Measurements from ENCODE around the gene LGI1.

The LGI1 gene

DNA sequence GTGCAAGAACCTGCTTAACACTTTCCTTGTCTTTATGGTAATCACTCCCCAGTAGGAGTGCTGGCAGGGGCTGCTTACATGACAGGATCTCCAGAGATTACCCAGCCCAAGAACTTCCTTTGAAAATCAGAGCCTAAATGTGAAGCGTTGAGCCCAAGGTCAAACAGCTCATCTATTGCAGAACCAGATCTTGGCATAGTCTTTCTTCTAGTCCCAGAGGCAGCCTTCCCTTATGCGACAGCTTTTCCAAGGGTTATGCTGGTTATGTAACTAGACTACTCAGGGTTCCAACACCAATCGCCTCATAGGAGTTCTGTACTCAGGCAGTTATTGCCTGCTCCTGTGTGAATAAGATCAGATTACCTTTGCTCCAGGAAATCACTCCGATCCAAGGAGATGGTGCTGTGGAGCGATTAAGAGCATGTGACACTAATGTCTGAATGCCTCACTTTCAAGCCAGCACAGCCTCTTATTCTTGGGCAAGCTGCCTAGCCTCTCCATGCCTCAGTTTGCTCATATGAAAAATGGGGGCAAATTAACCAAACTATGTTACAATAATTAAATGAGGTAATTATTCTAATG, 8.4 kb upstream of the LGI1 start:
- H3K9me3 Mint-ChIP-seq = no peaks in the 10 kb centered on the region
- DNase-seq (ENCODE audit: low spot score in 2 of 2) (no peak), ATAC-seq (no peak)
- H3K27ac Mint-ChIP-seq = no peak overlapping the region
- H3K4me1 Mint-ChIP-seq = no peaks in the 10 kb centered on the region
- no peaks in the 10 kb centered on the region for H3K36me3 Mint-ChIP-seq
- H3K4me3 Mint-ChIP-seq = no peak overlapping the region

DNA sequence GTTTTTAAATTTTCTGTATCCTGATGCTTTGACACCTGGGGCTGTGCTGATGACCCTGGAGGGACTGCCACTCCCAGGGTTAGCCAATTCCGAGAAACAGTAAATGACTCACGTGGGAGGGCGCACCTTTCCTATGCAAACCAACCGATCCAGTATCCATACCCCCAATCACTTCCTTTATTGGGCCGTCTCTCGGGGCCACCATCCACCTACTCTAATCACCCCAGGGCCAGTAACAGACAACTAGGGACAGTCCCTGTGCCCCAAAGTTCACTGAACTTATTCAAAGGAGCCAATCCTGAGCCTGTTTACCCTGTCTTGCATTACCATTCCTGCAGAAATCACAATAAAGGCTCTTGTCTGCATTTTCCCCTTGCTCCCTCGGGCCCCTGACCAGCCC, 6.6 kb upstream of the LGI1 start:
- DNase-seq (ENCODE audit: low spot score in 2 of 2) = no peak
- H3K4me1 Mint-ChIP-seq = no peaks in the 10 kb centered on the region
- no peaks in the 10 kb centered on the region for H3K36me3 Mint-ChIP-seq
- no peak for ATAC-seq
- no peak overlapping the region for H3K27ac Mint-ChIP-seq
- no peaks in the 10 kb centered on the region for H3K9me3 Mint-ChIP-seq
- no peak overlapping the region for H3K4me3 Mint-ChIP-seq

DNA sequence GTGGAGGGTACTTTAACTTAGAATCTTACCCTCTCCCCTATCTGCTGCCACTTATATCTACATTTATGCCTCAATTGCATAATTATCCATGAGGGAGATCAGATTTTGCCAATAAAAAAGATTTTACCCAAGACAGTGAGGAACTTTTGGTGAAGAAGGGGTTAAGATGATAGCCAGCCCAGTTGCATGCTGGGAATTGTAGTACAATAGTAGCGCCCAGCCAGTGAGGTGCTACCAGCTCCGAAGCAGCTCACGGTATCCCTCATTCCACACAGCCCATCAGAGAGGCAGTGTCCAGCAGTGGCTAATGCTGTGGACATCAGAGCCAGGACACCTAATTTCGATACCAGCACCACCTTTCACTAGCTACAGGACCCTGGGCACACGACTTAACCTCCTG, 5.9 kb upstream of the LGI1 start:
- Mint-ChIP-seq H3K9me3 (no peaks in the 10 kb centered on the region), H3K36me3 (no peaks in the 10 kb centered on the region), H3K4me3 (no peak overlapping the region), H3K4me1 (no peaks in the 10 kb centered on the region), H3K27ac (no peak overlapping the region)
- ATAC-seq = no peak
- DNase-seq (ENCODE audit: low spot score in 2 of 2) = no peak

DNA sequence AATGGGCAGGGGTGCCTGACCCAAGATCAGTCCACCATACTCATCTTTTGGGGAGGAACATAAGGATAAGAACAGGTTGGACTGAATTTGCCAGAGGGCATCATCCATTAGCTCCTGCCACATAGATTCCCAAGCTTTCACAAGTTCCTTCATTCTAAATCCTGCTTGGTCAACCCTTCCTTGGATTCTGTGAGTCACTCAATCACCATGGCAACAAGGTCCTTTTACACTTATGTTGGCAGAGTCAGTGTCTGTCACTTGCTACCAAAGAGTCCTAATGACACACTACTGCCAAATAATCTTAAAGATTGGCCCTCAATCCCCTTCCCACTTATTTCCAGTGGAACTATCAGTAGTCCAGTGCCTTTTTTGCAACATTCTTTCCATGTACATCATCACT, 5.0 kb upstream of the LGI1 start:
- H3K36me3 Mint-ChIP-seq = no peaks in the 10 kb centered on the region
- DNase-seq (ENCODE audit: low spot score in 2 of 2) (no peak), ATAC-seq (no peak)
- no peaks in the 10 kb centered on the region for H3K9me3 Mint-ChIP-seq
- no peak overlapping the region for H3K27ac Mint-ChIP-seq
- H3K4me3 Mint-ChIP-seq = no peak overlapping the region
- no peaks in the 10 kb centered on the region for H3K4me1 Mint-ChIP-seq

DNA sequence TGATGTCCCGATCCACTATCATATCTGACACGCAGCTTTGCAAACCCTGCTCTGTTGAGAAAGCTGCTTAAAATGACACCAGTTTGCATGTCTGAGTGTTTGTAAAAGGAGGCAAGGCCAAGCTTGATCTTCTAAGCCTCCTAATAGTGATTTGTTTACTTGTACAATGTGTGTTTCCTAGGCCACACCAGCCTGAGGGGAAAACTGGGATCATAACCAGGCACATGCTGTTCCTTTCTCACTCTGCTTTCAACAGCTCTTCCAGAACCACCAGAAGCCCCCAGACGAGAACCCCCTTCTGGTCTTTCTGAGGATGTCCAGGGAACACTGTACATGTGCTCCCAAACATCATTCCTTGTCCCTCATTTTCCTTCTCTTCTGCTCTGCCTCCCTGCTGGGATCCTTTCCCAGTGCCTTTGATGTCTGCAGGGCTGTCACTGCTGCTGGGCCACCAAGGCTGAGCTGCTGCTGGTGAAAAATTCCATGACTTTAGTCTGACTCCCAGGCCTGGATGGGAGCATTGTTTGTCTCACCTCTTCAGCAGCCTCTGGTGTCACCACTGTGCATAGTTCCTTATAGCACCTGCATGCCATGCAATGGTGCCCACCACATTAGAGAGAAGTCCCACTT, 4.0 kb upstream of the LGI1 start:
- Mint-ChIP-seq H3K4me3 (no peak overlapping the region), H3K9me3 (no peaks in the 10 kb centered on the region), H3K36me3 (no peaks in the 10 kb centered on the region), H3K4me1 (no peaks in the 10 kb centered on the region), H3K27ac (no peak overlapping the region)
- ATAC-seq = no peak
- no peak for DNase-seq (ENCODE audit: low spot score in 2 of 2)

DNA sequence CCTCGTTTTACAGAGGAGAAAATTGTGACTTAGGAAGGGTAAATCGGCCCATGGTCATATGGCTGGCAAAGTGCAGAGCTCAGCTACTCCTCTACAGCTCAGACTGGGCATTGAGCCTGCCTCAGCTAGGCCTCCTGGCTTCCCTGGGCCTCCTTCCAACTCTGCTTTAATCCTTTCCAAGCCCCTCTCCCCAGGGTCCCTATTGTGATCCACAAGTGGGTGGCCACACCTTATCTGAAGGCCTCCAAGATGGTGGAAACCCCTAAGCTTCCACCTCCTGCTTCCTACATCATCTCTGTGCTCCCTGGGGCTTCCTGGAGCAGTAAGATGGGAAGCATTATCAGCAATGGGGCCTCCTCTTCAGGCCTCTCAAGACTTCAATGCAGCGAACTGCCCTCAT, 3.0 kb upstream of the LGI1 start:
- H3K27ac Mint-ChIP-seq = no peak overlapping the region
- H3K4me3 Mint-ChIP-seq = no peak overlapping the region
- H3K36me3 Mint-ChIP-seq = no peaks in the 10 kb centered on the region
- H3K4me1 Mint-ChIP-seq = no peaks in the 10 kb centered on the region
- ATAC-seq (no peak), DNase-seq (ENCODE audit: low spot score in 2 of 2) (no peak)
- H3K9me3 Mint-ChIP-seq = no peaks in the 10 kb centered on the region

DNA sequence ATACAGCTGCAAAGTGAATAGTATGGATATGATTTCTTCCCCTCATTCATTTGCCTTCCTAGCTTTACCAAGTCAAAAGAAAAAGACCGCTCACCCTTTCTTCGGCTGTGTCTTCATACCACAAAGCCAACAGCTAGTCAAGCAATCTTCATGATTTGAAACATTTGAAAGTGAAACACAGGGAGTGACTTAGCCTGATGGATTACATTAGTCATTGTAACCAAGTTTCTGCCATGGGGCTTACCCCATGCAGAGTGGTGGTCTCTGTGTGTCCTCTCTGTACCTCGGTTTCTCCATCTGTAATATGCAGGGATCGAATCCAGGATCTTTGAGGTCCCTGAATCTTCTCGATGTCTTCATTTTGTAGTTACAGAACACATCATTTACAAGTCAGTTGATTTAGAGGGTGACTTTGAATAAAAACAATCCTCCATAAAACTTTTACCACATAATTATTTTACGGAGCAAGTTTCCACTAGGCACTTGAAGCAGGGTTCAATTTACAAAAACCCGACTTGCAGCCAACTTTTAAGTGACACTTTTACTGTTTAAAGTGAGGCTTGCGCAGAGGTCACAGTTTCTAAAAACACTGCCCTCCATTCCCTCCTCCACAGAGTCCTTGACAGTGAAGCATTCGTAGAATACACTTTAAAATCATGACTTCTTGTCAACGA, 2.2 kb upstream of the LGI1 start:
- H3K4me1 Mint-ChIP-seq = no peaks in the 10 kb centered on the region
- ATAC-seq (peak; percentile 41), DNase-seq (ENCODE audit: low spot score in 2 of 2) (no peak)
- no peak overlapping the region for H3K27ac Mint-ChIP-seq
- H3K9me3 Mint-ChIP-seq = no peaks in the 10 kb centered on the region
- H3K36me3 Mint-ChIP-seq = no peaks in the 10 kb centered on the region
- no peak overlapping the region for H3K4me3 Mint-ChIP-seq

DNA sequence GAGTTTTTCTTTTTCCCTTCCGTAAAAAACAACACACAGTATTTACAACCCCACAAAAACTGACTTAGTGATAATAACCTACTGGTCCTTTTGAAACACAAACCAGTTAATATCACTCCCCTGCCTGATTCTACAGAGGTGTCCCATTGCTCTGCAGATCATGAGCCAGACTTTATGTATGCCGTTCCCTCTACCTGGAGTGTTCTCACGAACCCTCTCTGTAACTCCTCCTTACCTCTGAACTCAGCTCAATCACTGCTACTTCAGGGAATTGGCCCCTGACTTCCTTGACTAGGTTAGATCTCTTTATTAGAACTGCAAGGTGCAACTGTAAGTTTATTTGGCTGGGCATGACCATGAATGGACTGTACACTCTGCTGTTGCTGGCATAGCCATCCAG, 1.6 kb upstream of the LGI1 start:
- DNase-seq (ENCODE audit: low spot score in 2 of 2) (no peak), ATAC-seq (no peak)
- Mint-ChIP-seq H3K27ac (no peak overlapping the region), H3K4me1 (no peaks in the 10 kb centered on the region), H3K9me3 (no peaks in the 10 kb centered on the region), H3K4me3 (no peak overlapping the region), H3K36me3 (no peaks in the 10 kb centered on the region)

DNA sequence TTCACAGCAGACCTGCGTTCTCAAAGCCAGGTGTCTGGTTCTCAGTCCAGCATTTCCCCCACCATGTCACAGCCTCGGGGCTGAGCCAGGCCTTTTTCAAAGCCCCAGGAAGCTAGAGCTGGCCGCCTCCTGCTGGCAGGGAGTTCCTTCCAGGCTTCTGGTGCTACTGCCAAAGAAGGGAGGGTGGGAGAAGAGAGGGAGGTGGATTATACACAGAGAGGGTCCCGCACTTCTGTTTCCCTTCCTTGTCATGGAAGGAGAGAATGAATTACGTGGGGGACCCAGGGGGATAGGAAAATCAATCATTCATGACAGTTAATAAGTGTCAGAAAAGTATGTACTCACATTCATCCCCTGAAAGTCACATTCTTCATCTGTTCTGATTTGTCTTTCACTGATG, 600 bp upstream of the LGI1 start:
- ATAC-seq (no peak), DNase-seq (ENCODE audit: low spot score in 2 of 2) (no peak)
- Mint-ChIP-seq H3K36me3 (no peaks in the 10 kb centered on the region), H3K9me3 (no peaks in the 10 kb centered on the region), H3K4me3 (no peak overlapping the region), H3K27ac (no peak overlapping the region), H3K4me1 (no peaks in the 10 kb centered on the region)

DNA sequence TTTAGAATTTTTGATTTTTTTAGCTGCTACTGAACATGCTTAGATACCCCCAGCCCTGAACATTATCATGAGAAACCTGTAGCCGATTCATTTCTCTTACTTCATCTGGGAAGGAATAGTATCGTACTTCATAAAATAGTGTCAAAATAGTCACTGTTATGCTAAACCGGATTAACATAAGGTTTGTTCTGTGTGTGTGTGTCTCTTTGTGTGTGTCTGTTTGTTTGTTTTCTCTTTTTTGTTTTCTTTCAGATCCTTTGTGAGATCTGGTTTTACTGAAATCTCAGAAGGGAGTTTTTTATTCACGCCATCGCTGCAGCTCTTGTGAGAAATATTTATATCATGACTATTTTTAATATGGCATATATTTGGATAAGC, 761 bp downstream of the LGI1 start:
- Mint-ChIP-seq H3K9me3 (no peaks in the 10 kb centered on the region), H3K4me3 (no peak overlapping the region), H3K36me3 (no peaks in the 10 kb centered on the region), H3K4me1 (no peaks in the 10 kb centered on the region), H3K27ac (no peak overlapping the region)
- ATAC-seq = no peak
- no peak for DNase-seq (ENCODE audit: low spot score in 2 of 2)

DNA sequence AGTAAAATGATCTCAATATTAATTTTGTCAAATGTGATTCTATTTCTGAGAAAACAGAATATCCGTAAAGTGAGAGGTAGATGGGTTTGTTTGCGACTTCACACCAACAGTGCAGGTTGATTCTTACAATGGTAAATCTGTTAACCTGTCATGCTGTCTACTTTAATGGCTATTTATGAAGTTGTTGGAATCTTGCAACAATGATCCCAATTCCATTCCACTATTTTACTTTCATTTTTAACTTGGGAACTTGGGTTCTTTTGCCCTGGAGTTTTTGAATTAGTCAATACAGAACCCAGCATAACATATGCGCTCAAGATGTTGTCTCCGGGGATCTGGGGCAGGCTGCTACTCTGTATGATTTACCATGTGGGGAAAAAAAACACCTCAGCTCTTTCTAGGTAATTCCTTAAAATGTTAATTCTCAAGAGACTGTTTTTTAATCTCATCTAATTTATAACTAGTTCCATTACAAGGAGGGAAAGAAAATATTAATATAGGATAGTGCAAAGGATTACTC, 1.2 kb downstream of the LGI1 start:
- H3K4me3 Mint-ChIP-seq = no peak overlapping the region
- H3K4me1 Mint-ChIP-seq = no peaks in the 10 kb centered on the region
- H3K36me3 Mint-ChIP-seq = no peaks in the 10 kb centered on the region
- H3K27ac Mint-ChIP-seq = no peak overlapping the region
- DNase-seq (ENCODE audit: low spot score in 2 of 2) (no peak), ATAC-seq (no peak)
- no peaks in the 10 kb centered on the region for H3K9me3 Mint-ChIP-seq

DNA sequence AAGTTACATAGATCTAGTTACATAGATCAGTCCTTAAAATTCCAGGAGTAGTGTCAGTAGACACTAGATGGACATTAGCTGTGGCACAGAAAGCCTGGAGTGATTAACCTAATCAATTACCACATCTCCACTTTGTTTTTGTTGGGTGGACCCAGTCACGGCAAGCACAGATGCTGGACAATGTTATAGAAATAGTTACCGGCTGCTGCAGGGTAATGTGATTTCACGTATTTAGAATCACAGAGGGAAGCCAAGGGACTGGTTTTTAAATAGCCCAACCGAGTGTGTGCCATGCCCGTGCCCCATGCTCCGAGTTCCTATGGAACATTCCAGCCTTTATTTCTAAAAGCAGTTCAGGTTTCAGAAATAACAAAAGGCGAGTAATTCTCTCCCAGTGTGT, 2.8 kb downstream of the LGI1 start:
- ATAC-seq = no peak
- no peaks in the 10 kb centered on the region for H3K4me1 Mint-ChIP-seq
- H3K9me3 Mint-ChIP-seq = no peaks in the 10 kb centered on the region
- no peak overlapping the region for H3K27ac Mint-ChIP-seq
- no peak for DNase-seq (ENCODE audit: low spot score in 2 of 2)
- no peaks in the 10 kb centered on the region for H3K36me3 Mint-ChIP-seq
- no peak overlapping the region for H3K4me3 Mint-ChIP-seq

DNA sequence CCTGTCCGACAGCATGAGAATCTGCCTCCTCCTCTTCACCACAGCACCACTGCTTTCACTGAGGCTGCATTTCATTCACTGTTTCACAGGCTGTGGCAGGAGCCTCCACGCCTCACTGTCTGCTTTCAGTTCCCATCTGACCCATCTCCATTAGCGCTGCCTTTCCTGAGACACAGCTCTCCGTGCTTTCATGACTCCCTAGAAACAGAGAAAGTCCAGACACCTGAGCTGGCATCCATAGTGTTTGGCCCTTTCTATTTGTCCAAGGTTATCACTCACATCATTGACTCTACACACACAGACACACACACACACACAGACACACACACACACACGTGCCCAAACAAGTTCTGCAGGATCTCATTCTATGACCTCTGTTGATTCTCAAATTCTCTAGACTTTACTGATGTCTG, 5.2 kb downstream of the LGI1 start:
- Mint-ChIP-seq H3K4me1 (no peaks in the 10 kb centered on the region), H3K36me3 (no peaks in the 10 kb centered on the region), H3K9me3 (no peaks in the 10 kb centered on the region), H3K4me3 (no peak overlapping the region), H3K27ac (no peak overlapping the region)
- peak; percentile 21 for ATAC-seq
- no peak for DNase-seq (ENCODE audit: low spot score in 2 of 2)

DNA sequence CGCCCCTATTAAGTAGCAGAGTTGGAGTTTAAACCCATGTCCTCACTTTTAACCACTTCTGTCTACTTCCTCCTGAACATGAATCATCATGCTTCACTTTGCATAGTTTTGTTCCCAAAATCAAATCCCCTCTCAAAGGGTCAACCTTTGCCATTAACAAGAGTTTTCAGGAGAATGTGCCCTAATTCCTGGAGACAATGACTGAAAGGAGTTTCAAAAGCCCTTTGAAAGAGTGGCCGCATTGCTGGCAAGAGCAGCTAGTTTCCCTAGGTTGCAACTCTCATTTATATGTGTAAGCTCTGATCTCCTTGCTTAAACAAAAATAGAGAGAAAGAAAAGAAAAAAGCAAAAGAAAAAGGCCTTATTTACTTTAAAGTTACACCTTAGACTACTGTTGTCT, 9.2 kb downstream of the LGI1 start:
- Mint-ChIP-seq H3K36me3 (no peaks in the 10 kb centered on the region), H3K27ac (no peak overlapping the region)

DNA sequence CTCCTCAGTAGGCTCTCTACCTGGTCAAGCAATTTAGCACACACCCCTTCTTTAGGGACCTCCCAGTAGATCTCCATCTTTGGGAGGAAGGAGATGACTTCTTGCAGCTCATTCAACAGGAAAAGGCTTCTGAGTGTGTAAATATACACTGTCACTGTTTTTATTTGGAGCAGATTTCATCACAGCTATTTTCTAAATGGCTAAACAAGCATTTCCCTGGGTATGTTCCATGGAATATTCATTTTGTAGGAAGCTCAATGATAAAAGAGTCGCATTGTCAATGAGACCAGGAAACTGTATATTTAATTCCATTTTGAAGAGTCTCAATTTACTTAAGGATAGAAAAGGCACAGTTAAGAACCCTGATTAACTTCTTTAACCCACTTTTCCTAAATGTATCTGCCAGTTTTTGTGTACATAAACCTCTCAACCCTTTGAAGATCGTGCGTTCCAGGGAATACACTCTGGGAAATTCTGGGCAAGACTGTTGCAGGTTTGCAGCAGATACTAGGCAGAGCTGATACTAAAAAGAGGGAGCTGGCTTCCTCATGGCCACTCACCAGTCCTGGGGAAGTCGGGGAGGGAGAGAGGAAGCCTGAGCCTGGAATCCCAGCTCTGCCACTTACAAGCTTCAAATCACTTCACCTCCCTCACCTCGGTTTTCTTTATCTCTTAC, 10.1 kb downstream of the LGI1 start:
- DNase-seq (ENCODE audit: low spot score in 2 of 2) (no peak), ATAC-seq (no peak)
- no peak overlapping the region for H3K4me3 Mint-ChIP-seq
- H3K4me1 Mint-ChIP-seq = no peaks in the 10 kb centered on the region
- H3K27ac Mint-ChIP-seq = no peak overlapping the region
- no peaks in the 10 kb centered on the region for H3K9me3 Mint-ChIP-seq
- H3K36me3 Mint-ChIP-seq = no peaks in the 10 kb centered on the region

More for the DNA sequence above, 9.2 kb downstream of the LGI1 start:
- no peak for ATAC-seq
- Mint-ChIP-seq H3K4me3 (no peak overlapping the region), H3K9me3 (no peaks in the 10 kb centered on the region), H3K4me1 (no peaks in the 10 kb centered on the region)
- no peak for DNase-seq (ENCODE audit: low spot score in 2 of 2)

DNA sequence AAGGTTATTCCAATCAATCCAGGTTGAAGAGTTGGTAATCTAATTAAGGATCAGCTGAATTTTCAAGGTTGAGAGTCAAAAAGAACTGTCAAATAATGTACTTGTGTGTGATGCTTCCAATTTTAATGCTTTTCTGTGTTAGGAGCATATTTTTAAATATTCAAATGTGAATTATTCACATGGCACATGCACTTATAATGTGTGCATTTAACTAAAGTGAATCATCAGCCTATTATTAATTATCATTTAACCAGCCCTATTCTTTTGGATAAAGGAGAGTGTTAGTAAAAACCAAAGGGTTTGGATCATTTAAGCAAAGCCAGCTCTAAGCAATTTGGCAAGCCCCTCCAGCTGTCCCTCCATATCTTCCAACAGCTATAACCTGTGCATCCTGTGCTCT, 11.2 kb downstream of the LGI1 start:
- Mint-ChIP-seq H3K9me3 (no peaks in the 10 kb centered on the region), H3K4me3 (no peak overlapping the region), H3K36me3 (no peaks in the 10 kb centered on the region), H3K27ac (no peak overlapping the region), H3K4me1 (no peaks in the 10 kb centered on the region)
- DNase-seq (ENCODE audit: low spot score in 2 of 2) = no peak
- ATAC-seq = no peak

Data from stimulated activated effector memory CD8-positive, alpha-beta T cell treated with anti-CD3 and anti-CD28 coated beads, Interleukin-12 subunit alpha, Interleukin-12 subunit beta, amount 100 ng/mL, for 72 hours (primary cell).